ENCODE results near the gene INPP4B.
A peak's percentile ranks its signal among the peaks of the same experiment; 100 is the strongest.
"Not testable (repeated sequence)": the region's sequence is repeated elsewhere in the genome, so short reads cannot be mapped to it uniquely, and the experiment has no call there.

Gene INPP4B

GRCh38 chr4:142548491-142548890, 297.6 kb downstream of the INPP4B start:
- Mint-ChIP-seq H3K9me3 (peaks cover 5% of the 10 kb centered on the region in 2 donors), H3K27ac (no peak overlapping the region), H3K4me1 (peaks cover 22% of the 10 kb centered on the region), H3K4me3 (no peak overlapping the region), H3K27me3 (no peaks in the 10 kb centered on the region)
- DNase-seq (no peak), ATAC-seq (no peak)

- Mint-ChIP-seq H3K27me3 (no peaks in the 10 kb centered on the region), H3K9me3 (peaks cover 5% of the 10 kb centered on the region in 2 donors), H3K4me1 (peaks cover 18% of the 10 kb centered on the region), H3K27ac (no peak overlapping the region), H3K4me3 (no peak overlapping the region)
- DNase-seq (no peak), ATAC-seq (no peak)
Observed at GRCh38 chr4:142547974-142548373, 298.1 kb downstream of the INPP4B start.

GRCh38 chr4:142544594-142544993, 301.5 kb downstream of the INPP4B start:
- Mint-ChIP-seq H3K27ac (no peak overlapping the region), H3K9me3 (peaks cover 5% of the 10 kb centered on the region in 2 donors), H3K27me3 (no peaks in the 10 kb centered on the region), H3K4me1 (peaks cover 17% of the 10 kb centered on the region), H3K4me3 (no peak overlapping the region)
- ATAC-seq (no peak), DNase-seq (no peak)

- no peak for ATAC-seq
- peaks cover 11% of the 10 kb centered on the region for H3K4me1 Mint-ChIP-seq
Observed at GRCh38 chr4:142544039-142544438, 302.1 kb downstream of the INPP4B start.

GRCh38 chr4:142540483-142540804, 305.7 kb downstream of the INPP4B start:
- DNase-seq = no peak
- no peaks in the 10 kb centered on the region for H3K9me3 Mint-ChIP-seq
- H3K4me1 Mint-ChIP-seq = peaks cover 9% of the 10 kb centered on the region
- no peaks in the 10 kb centered on the region for H3K27me3 Mint-ChIP-seq
- H3K4me3 Mint-ChIP-seq = no peak overlapping the region
- H3K27ac Mint-ChIP-seq = no peak overlapping the region
- no peak for ATAC-seq

More at GRCh38 chr4:142544039-142544438, 302.1 kb downstream of the INPP4B start:
- Mint-ChIP-seq H3K27me3 (no peaks in the 10 kb centered on the region), H3K27ac (no peak overlapping the region), H3K4me3 (no peak overlapping the region), H3K9me3 (peaks cover 5% of the 10 kb centered on the region in 2 donors)
- no peak for DNase-seq

GRCh38 chr4:142539796-142540482, 306.2 kb downstream of the INPP4B start:
- no peak overlapping the region for H3K27ac Mint-ChIP-seq

GRCh38 chr4:142535009-142535408, 311.1 kb downstream of the INPP4B start:
- no peak for ATAC-seq
- Mint-ChIP-seq H3K4me3 (no peak overlapping the region), H3K9me3 (no peaks in the 10 kb centered on the region), H3K27ac (no peak overlapping the region), H3K4me1 (peaks cover 12% of the 10 kb centered on the region), H3K27me3 (no peaks in the 10 kb centered on the region)
- DNase-seq = no peak

More at GRCh38 chr4:142539796-142540482, 306.2 kb downstream of the INPP4B start:
- Mint-ChIP-seq H3K9me3 (no peaks in the 10 kb centered on the region), H3K27me3 (no peaks in the 10 kb centered on the region), H3K4me1 (peaks cover 9% of the 10 kb centered on the region), H3K4me3 (peak overlapping the region in 1 of 2 donors; percentile 25)
- ATAC-seq (no peak), DNase-seq (no peak)

- ATAC-seq = no peak
Observed at GRCh38 chr4:142532054-142532453, 314.0 kb downstream of the INPP4B start.

GRCh38 chr4:142530728-142531127, 315.4 kb downstream of the INPP4B start:
- H3K4me3 Mint-ChIP-seq = no peak overlapping the region
- H3K9me3 Mint-ChIP-seq = no peaks in the 10 kb centered on the region
- DNase-seq (no peak), ATAC-seq (no peak)
- H3K27me3 Mint-ChIP-seq = no peaks in the 10 kb centered on the region
- peaks cover 8% of the 10 kb centered on the region for H3K4me1 Mint-ChIP-seq
- H3K27ac Mint-ChIP-seq = no peak overlapping the region

More at GRCh38 chr4:142532054-142532453, 314.0 kb downstream of the INPP4B start:
- H3K9me3 Mint-ChIP-seq = no peaks in the 10 kb centered on the region
- peaks cover 8% of the 10 kb centered on the region for H3K4me1 Mint-ChIP-seq
- no peak overlapping the region for H3K4me3 Mint-ChIP-seq
- H3K27ac Mint-ChIP-seq = no peak overlapping the region
- no peak for DNase-seq
- no peaks in the 10 kb centered on the region for H3K27me3 Mint-ChIP-seq

GRCh38 chr4:142528433-142528832, 317.7 kb downstream of the INPP4B start:
- ATAC-seq = no peak

GRCh38 chr4:142523111-142523510, 323.0 kb downstream of the INPP4B start:
- Mint-ChIP-seq H3K27me3 (no peaks in the 10 kb centered on the region), H3K27ac (no peak overlapping the region), H3K4me1 (no peaks in the 10 kb centered on the region), H3K9me3 (no peaks in the 10 kb centered on the region), H3K4me3 (no peak overlapping the region)
- DNase-seq (no peak), ATAC-seq (no peak)

More at GRCh38 chr4:142528433-142528832, 317.7 kb downstream of the INPP4B start:
- Mint-ChIP-seq H3K27ac (no peak overlapping the region), H3K9me3 (no peaks in the 10 kb centered on the region), H3K27me3 (no peaks in the 10 kb centered on the region), H3K4me1 (peaks cover 8% of the 10 kb centered on the region), H3K4me3 (no peak overlapping the region)
- DNase-seq = no peak

- Mint-ChIP-seq H3K4me3 (no peak overlapping the region), H3K9me3 (no peaks in the 10 kb centered on the region), H3K4me1 (no peaks in the 10 kb centered on the region), H3K27me3 (no peaks in the 10 kb centered on the region), H3K27ac (no peak overlapping the region)
- ATAC-seq (no peak), DNase-seq (no peak)
Observed at GRCh38 chr4:142519342-142519741, 326.8 kb downstream of the INPP4B start.

- H3K4me3 Mint-ChIP-seq = no peak overlapping the region
- H3K27me3 Mint-ChIP-seq = no peaks in the 10 kb centered on the region
- DNase-seq (no peak), ATAC-seq (no peak)
- no peaks in the 10 kb centered on the region for H3K4me1 Mint-ChIP-seq
- no peaks in the 10 kb centered on the region for H3K9me3 Mint-ChIP-seq
- no peak overlapping the region for H3K27ac Mint-ChIP-seq
Observed at GRCh38 chr4:142516686-142517526, 329.2 kb downstream of the INPP4B start.

GRCh38 chr4:142512161-142512560, 333.9 kb downstream of the INPP4B start:
- peak overlapping the region in 1 of 2 donors; percentile 17 for H3K27ac Mint-ChIP-seq
- no peak overlapping the region for H3K4me3 Mint-ChIP-seq
- DNase-seq (no peak), ATAC-seq (no peak)
- H3K27me3 Mint-ChIP-seq = no peaks in the 10 kb centered on the region
- H3K4me1 Mint-ChIP-seq = no peaks in the 10 kb centered on the region
- no peaks in the 10 kb centered on the region for H3K9me3 Mint-ChIP-seq

GRCh38 chr4:142509881-142510280, 336.2 kb downstream of the INPP4B start:
- no peak overlapping the region for H3K4me3 Mint-ChIP-seq
- no peak overlapping the region for H3K27ac Mint-ChIP-seq
- no peaks in the 10 kb centered on the region for H3K27me3 Mint-ChIP-seq
- H3K4me1 Mint-ChIP-seq = no peaks in the 10 kb centered on the region
- no peaks in the 10 kb centered on the region for H3K9me3 Mint-ChIP-seq
- ATAC-seq (no peak), DNase-seq (no peak)

- not testable (repeated sequence) for DNase-seq, H3K4me1 Mint-ChIP-seq, H3K4me3 Mint-ChIP-seq, H3K27ac Mint-ChIP-seq, ATAC-seq, H3K27me3 Mint-ChIP-seq, H3K9me3 Mint-ChIP-seq
Observed at GRCh38 chr4:142509381-142509780, 336.7 kb downstream of the INPP4B start.
